HG03520 (cell line): ENCODE data around the gene YEATS2.
"Not testable (repeated sequence)": the region's sequence is repeated elsewhere in the genome, so short reads cannot be mapped to it uniquely, and the experiment has no call there.

Source experiments
- ATAC-seq: cut with Tn5 transposase; IDR thresholded peaks from one replicate; pipeline ENCODE4 v1.9.1; 2021; ENCODE audit warnings: mild to moderate bottlenecking, moderate library complexity; ENCODE audit not compliant: unreplicated experiment

The YEATS2 gene

DNA sequence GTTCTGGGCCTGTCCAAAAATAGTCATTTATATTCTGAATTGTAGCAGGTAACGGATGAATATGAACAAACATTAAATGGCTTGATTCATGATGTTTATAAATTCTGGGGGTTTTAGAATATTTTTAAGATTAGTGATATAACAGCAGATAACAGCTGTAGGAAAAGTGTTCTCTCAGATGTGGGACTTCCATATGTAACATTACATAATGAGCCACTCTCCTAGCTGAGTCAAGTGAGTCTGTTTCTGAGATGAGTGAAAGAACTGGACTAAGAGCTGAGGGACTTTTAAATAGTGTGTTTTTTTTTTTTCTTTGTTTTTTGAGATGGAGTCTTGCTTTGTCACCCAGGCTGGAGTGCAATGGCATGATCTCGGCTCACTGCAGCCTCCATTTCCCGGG is 13.9 kb downstream of the YEATS2 start:
- ATAC-seq = no peak

DNA sequence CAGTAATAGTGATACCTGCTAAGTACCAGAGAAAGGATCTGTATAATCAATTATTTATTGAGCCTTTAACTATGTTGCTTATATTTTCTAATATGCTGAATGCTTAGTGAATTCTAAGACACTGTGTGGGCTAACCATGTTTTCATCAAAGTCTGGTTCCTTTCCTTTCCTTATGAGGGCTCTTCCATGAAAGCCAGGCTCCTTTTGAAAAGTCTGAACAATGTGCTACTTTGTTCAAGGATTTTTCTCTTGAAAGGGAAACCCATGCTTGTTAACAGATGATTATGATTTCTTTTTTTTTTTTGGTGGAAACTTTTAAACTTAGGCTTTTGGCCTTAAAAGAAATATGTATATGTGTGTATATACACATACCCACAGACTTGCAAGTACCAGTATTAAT is 17.0 kb downstream of the YEATS2 start:
- no peak for ATAC-seq

GRCh38 chr3:183718012-183718411 is 20.4 kb downstream of the YEATS2 start:
- no peak for ATAC-seq

DNA sequence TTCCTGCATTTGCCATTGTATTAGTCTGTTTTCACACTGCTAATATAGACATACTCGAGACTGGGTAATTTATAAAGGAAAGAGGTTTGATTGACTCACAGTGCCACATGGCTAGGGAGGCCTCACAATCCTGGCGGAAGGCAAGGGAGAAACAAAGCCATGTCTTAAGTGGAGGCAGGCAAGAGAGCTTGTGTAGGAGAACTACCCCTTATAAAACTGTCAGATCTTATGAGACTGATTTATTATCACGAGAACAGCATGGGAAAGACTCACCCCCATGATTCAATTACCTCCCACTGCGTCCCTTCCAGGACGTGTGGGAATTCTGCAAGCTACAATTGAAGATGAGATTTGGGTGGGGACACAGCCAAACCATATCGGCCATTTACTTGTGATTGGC is 27.8 kb downstream of the YEATS2 start:
- no peak for ATAC-seq

GRCh38 chr3:183728204-183728603 is 30.6 kb downstream of the YEATS2 start:
- ATAC-seq = no peak

- ATAC-seq = no peak
These were observed 32.8 kb downstream of the YEATS2 start for GRCh38 chr3:183730361-183730760.

DNA sequence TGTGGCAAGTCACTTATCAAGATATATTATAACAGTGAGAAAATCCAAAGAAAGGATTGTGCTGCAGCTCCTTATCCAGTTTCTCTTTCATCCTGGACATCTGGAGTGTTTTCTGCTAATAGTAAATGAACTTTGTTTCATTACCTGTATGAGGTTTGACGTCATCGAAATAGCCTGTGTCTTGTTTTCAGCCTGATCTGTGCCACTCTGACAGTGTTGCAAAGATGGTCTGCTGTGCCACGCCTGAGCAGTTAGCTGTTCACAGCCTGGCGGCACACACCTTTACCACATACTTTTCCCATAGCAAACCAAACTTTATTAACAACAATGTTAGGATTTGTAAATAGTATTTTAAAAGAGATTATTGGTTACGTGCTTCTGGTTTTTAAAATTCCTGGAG is 34.0 kb downstream of the YEATS2 start:
- ATAC-seq = no peak

DNA sequence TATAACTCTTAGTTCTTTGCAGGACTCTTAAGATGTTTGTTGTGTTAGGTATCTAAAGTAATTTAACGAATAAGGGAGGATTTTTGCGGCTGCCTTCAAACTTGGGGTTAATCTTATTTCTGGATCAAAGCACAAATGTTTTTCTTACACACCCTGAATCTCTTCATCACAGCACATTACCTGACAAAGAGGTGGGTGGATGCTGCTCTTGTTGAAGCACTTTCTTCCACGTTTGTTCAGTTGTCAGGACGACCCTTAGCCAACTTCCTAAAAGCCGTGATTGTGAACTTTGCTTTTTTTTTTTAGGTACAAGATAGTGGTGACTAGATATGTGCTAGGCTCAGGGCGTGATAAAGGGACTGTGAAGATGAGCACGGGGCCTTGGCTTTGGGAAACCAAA is 36.0 kb downstream of the YEATS2 start:
- ATAC-seq = no peak

DNA sequence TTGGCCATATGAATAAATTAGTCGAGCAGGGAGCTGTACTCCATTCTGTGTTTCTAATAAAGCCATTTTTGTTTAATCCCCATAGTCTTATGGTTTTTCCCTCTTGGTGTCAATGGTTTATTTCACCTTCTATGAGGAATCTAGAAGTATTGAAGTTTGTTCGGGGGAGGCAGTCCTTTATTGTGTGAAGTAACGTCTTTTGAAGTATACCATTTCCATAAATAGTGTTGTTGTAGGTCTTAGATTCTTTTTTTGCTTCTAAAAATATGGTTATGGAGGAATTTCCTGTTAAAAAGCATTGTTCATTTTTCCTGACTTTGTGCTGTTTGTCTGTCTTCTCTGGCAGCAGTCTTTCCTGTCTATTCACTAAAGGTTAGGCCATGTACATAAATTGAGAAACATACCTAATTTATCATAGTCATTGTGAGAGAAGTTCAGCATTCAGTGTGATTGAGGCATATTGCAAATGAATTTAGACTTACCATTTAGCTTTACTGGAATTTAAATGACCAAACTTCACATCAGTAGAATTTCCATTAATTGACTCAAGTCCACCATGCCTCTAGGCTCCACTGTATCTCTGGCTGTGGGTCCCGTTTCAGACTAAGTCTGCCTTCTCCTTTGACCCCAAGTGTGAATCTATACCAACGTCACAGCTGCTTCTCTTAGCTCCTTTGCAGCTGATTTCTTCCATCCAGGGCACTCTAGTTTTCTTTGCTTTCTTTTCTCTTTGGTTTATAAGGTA is 37.3 kb downstream of the YEATS2 start:
- ATAC-seq = no peak

- ATAC-seq = no peak
These were observed 39.5 kb downstream of the YEATS2 start for GRCh38 chr3:183737116-183737515.

GRCh38 chr3:183740154-183740553 is 42.6 kb downstream of the YEATS2 start:
- ATAC-seq = not testable (repeated sequence)

- no peak for ATAC-seq
These were observed 45.6 kb downstream of the YEATS2 start for GRCh38 chr3:183743231-183743630.

GRCh38 chr3:183745300-183746098 is 47.9 kb downstream of the YEATS2 start:
- ATAC-seq = no peak

DNA sequence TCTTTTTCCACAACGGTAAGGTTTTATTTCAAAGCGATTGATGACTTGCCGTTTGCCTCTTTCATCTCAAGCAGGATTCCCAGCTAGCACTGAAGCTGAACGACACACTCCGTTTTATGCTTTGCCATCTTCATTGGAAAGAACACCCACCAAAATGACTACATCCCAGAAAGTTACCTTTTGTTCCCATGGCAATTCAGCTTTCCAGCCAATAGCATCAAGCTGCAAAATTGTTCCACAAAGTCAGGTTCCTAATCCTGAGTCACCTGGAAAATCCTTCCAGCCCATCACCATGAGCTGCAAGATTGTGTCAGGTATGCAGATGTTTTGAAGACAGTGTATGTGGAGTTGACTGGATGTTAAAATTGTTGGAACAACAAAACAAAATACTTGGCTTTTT is 56.5 kb downstream of the YEATS2 start:
- no peak for ATAC-seq

GRCh38 chr3:183762304-183762703 is 64.7 kb downstream of the YEATS2 start:
- ATAC-seq = no peak

GRCh38 chr3:183764847-183765731 is 67.5 kb downstream of the YEATS2 start:
- no peak for ATAC-seq

DNA sequence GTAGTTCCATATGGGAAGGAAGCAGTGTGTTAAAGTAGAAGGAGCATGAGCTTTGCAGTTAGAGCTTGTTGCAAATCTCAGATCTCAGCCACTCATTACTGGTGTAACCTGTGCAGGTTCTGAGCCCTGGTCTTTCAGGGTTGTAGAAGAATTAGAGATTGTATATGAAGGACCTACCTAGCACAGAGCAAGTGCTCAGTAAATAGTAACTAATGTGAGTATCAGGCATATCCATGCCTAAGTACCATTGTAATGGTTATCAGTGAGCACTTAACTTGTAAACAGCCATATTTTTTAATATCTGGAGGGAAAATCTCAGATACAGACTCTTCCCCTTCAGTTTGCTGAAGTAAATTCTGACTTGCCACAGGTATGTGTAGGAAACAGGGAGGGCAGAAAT is 68.5 kb downstream of the YEATS2 start:
- no peak for ATAC-seq

DNA sequence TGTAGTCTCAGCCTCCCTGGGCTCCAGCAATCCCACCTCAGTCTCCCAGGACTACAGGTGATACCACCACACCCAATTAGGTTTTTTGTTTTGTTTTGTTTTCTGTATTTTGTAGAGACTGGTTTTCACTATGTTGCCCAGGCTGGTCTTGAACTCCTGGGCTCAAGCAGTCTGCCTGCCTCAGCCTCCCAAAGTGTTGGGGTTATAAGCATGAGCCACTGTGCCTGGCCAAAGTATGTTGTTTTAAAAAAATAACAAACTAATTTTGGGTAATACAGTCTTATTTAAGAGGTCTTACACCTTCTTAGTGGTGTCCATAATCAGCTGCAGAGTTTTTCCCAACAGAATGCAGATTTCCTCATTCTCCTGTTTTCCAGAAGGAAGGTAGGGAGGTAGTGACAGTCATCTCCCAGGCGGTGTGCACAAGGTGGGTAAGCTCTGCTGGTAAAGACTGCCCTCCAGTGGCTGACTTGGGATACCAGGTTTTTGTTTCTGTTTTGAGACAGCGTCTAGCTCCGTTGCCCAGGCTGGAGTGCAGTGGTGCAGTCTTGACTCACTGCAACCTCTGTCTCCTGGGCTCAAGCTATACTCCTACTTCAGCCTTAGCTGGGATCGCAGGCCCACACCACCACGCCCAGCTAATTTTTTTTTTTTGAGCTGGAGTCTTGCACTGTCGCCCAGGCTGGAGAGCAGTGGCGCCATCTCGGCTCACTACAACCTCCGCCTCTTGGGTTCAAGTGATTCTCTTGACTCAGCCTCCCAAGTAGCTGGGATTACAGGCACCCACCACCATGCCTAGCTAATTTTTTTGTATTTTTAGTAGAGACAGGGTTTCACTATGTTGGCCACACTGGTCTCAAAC is 69.4 kb downstream of the YEATS2 start:
- no peak for ATAC-seq

DNA sequence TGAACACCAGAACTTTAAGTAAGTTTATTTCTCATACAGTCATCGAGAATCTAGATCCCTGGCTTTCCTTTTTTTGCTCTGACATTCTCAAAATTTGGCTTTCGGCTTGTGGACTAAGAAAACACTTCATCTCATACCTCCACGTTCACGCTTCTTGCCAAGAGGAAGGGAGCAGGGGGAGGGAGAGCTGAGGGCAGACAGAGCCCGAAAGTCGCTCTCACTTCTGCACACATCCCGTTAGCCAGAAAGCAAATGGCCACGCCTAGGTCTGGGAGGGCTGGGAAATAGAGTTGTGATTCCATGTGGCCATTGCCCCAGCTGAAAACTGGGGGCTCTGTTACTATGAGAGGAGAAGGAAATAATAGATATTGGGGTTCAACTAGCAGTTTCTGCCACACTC is 70.5 kb downstream of the YEATS2 start:
- ATAC-seq = no peak

DNA sequence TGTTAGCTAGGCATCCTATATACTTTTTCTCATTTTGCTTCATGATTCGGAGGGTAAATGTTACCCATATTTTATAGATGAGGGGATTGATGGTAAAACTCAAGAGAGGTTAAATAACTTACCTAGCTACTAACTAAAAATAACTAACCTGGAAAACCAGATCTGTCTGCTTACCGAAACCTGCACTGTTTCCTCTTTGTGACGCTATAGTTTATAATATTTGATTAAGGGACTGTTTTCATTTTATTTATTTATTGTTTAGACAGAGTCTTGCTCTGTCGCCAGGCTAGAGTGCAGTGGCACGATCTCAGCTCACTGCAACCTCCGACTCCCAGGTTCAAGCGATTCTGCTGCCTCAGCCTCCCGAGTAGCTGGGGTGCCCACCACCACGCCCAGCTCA is 71.9 kb downstream of the YEATS2 start:
- no peak for ATAC-seq
